Activated CD4-positive, alpha-beta T cell treated with anti-CD3 and anti-CD28 coated beads, Interleukin-2, amount 50 U/mL, for 24 hours (primary cell): ENCODE results near the gene TRIOBP.
"Not testable (repeated sequence)": the region's sequence is repeated elsewhere in the genome, so short reads cannot be mapped to it uniquely, and the experiment has no call there.

Experiments used
- DNase-seq, 2 donors: peaks; one replicate each; pipeline ENCODE4 v3.0.0-alpha.2; 2020; ENCODE audit warnings: low read depth in 1 of 2, low spot score in 1 of 2

TRIOBP gene

GRCh38 chr22:37717746-37718305 lies 21.0 kb downstream of the TRIOBP start:
- DNase-seq, result not testable (repeated sequence)

- DNase-seq, result no peak
These were observed 28.8 kb downstream of the TRIOBP start for GRCh38 chr22:37725551-37726240.

DNA sequence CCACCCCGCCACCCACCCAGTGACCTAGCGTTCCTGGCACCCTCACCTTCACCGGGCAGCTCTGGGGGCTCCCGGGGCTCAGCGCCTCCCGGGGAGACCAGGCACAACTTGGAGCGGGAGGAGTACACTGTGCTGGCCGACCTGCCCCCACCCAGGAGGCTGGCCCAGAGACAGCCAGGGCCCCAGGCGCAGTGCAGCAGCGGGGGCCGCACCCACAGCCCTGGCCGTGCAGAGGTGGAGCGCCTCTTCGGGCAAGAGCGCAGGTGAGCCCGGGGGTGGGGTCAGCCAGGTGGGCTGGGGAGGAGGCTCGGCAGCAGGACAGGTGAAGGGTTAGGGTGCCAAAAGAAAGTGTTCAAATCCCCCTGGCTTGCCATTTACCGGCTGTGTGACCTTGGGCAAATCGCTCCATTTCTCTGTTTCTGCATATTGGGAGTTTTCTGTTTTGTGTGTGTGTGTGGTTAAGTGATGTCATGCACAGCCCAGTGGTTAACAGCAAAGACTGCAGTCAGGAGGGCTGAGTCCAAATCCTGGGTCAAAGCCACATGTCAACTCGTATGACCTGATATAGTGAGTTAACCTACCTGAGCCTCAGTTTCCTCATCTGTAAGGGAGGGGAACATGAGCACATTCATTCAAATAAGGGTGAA lies 29.5 kb downstream of the TRIOBP start:
- DNase-seq, result no peak

DNA sequence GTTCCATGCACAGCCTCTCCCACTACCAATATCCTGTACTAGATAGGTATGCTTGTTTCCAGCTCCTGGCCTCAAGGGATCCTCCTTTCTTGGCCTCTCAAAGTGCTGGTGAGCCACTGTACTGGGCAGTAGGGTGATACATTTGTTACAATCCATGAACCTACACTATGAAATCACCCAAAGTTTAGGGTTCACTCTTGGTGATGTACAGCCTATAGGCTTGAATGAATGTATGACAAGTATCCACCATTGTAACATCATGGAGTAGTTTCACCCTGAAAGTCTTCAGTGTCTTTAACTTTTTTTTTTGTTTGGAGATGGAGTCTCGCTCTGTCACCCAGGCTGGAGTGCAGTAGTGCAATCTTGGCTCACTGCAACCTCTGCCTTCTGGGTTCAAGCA lies 31.8 kb downstream of the TRIOBP start:
- DNase-seq, result no peak

- DNase-seq, result no peak
These were observed 35.1 kb downstream of the TRIOBP start for GRCh38 chr22:37731804-37732471.

DNA sequence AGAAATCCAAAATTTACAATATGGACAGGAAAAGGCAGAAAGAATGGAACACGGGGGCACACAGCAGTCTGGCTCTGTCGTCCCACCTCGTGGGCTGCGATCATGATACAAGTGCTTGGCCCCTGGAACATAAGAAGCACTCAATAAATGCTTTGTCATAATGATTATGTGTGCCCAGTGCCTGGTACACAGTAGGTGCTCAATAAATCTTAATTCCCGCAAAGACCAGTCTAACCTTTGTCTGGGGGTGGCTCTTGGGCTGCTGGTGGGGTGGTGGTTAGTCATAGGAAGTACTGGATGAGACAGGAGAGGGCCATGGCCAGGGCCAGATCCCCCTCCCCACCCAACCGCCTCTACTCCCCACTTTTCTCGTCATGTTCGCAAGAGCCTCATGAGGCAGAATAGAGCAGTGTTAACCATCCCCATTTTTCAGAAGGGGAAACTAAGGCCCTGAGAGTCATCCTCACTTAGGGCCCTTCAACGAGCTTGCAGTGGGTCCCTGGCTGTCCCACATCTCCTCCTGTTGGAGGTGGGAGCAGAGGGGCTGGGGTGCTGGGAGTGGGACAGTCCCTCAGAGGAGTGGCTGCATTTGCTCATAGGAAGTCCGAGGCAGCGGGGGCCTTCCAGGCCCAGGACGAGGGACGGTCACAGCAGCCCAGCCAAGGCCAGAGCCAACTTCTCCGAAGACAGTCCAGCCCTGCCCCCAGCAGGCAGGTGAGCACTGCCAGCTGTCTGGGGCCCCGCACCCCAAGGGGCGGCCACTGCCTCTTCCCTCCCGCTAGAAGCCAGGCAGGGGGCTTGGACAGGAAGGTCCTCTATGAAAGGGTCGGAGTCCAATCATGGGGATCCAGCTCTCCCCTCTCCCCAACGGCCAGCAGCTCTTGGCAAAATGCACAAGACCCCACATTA lies 36.1 kb downstream of the TRIOBP start:
- no peak for DNase-seq

- no peak for DNase-seq
These were observed 37.0 kb downstream of the TRIOBP start for GRCh38 chr22:37733625-37734401.

DNA sequence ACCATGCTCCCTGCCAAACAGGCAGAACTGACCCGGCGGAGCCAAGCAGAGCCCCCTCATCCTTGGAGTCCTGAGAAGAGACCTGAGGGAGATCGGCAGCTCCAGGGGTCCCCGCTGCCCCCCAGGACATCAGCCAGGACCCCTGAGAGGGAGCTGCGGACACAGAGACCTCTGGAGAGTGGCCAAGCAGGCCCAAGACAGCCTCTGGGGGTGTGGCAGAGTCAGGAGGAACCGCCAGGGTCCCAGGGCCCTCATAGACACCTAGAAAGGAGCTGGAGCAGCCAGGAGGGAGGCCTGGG lies 37.5 kb downstream of the TRIOBP start:
- DNase-seq, result no peak

DNA sequence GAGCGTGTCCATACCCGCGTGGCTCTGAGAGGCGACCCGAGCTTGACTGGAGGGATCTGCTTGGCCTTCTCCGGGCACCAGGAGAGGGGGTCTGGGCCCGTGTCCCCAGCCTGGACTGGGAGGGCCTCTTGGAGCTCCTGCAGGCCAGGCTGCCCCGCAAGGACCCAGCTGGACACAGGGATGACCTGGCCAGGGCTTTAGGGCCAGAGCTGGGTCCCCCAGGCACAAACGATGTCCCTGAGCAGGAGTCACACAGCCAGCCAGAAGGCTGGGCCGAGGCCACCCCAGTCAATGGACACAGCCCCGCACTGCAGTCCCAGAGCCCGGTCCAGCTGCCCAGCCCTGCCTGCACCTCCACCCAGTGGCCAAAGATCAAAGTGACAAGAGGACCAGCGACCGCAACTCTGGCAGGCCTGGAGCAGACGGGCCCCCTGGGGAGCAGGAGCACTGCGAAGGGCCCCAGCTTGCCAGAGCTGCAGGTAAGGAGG lies 38.2 kb downstream of the TRIOBP start:
- no peak for DNase-seq

DNA sequence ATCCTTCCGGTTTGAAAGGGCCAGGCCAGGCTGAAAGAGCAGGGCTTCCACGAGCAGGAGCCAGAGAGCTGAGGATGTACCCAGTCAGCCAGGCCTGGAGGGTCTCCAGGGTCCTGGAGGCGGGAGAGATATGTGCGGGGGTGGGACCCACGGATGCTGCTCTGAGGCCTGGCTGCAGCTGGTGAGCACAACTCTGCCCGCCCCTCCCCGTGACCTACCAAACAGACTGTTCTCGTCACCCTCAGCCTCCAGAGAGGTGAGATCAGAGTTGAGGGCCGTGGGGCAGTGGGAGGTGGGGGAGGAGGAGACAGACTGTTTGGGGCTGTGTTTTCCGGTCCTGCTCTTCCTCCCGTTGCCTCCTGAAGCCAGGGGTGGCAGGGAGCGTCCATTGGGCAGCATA lies 42.2 kb downstream of the TRIOBP start:
- DNase-seq, result no peak

DNA sequence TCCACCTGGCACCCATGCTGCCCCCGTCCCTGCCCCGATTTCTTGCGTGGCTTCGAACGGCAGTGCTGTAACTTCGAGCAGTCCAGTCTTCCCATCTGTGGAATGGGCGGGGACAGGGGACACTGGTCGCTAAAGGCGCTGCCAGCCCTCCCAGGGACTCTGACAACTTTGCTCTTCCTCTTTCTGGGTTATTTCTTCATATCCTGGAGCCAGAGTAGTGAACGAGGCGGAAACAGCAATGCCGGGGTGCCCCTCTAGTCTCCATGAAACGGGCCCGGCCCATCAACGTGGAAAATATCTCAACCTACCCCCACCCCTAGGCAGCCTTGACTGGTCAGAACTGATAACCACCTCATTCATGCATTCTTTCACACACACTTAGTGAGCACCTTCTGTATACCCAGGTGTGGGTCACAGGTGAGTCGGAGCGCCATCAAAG lies 42.8 kb downstream of the TRIOBP start:
- DNase-seq, result no peak

- no peak for DNase-seq
These were observed 43.8 kb downstream of the TRIOBP start for GRCh38 chr22:37740455-37741311.

DNA sequence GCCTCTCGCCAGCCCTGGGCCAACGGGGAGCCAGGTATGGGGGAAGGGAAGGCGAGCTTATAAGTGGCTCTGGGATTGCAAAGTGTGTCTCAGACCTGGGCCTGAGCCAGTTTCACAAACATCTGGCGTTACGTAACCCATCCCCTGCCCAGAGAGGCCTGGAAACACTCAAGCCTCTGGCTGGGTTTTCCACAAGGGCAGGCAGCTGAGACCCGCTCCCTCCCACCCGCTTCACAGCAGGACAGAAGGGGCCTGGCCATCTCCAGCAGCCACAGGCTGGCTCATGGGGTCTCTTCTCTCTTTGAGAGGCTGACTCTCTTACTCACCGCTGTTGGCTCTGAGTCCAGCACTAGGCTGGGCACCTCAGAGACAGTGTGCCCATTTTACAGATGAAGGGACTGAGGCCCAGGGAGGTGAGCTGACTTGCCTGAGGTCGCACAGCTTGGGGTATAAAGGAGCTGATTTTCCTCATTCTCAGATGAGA lies 44.5 kb downstream of the TRIOBP start:
- no peak for DNase-seq

DNA sequence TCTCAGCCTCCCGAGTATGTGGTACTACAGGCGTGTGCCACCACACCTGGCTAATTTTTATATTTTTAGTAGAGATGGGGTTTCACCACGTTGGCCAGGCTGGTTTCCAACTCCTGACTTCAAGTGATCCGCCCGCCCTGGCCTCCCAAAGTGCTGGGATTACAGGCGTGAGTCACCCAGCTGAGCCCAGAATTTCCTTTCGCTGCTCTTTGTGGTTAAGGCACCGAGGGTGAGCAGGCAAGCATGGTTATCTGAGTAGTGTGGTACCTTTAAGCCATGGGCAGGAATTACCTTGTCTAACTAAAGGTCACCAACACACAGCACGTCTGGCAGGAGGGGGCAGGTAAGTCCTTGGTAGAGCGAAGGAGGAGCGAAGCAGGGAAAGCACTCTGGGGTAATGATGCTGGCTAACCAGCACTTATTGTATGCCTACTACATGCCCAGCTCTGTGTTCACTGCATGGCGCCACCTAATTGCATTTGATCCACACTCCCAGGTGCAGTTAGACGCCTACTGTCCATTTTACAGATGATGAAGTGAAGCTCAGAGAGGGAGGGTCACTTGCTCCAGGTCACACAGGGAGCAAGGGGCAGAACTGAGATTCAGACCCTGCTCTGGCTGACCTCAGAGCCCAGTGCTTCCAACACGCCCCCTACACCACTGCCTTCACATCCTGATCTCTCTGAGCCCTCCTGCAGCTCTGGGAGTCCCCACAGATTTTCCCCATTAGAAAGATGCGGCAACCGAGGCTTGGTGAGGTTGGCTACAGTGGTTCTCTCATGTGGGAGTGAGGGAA lies 45.7 kb downstream of the TRIOBP start:
- DNase-seq, result no peak

GRCh38 chr22:37744589-37744988 lies 47.7 kb downstream of the TRIOBP start:
- DNase-seq, result no peak

- peak; percentile 76 to 80 for DNase-seq
These were observed 48.9 kb downstream of the TRIOBP start for GRCh38 chr22:37745548-37746365.

GRCh38 chr22:37746366-37747079 lies 49.7 kb downstream of the TRIOBP start:
- peak in 1 of 2 donors; percentile 14 for DNase-seq
